ENCODE data around the gene FHAD1. TPM values are rescaled to one million over a fixed set of nuclear protein-coding genes. Genes with fewer than 3 reads are reported as not detected.

FHAD1 gene
- total and polyA plus RNA-seq, 11 donors, result 0.06 to 1.1 (median 0.12) TPM; not detected in 4

GRCh38 chr1:15224974-15225373 lies 22.0 kb upstream of the FHAD1 start:
- 79 to 84% (median 81%) methylated on average over 4 of the region's 4 CpGs for WGBS, 4 donors
- intact Hi-C loops (cut with DNase I), result no loop called here
- DNase-seq, result no peak
- TF ChIP-seq, protein P1, sequence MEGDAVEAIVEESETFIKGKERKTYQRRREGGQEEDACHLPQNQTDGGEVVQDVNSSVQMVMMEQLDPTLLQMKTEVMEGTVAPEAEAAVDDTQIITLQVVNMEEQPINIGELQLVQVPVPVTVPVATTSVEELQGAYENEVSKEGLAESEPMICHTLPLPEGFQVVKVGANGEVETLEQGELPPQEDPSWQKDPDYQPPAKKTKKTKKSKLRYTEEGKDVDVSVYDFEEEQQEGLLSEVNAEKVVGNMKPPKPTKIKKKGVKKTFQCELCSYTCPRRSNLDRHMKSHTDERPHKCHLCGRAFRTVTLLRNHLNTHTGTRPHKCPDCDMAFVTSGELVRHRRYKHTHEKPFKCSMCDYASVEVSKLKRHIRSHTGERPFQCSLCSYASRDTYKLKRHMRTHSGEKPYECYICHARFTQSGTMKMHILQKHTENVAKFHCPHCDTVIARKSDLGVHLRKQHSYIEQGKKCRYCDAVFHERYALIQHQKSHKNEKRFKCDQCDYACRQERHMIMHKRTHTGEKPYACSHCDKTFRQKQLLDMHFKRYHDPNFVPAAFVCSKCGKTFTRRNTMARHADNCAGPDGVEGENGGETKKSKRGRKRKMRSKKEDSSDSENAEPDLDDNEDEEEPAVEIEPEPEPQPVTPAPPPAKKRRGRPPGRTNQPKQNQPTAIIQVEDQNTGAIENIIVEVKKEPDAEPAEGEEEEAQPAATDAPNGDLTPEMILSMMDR (IDR thresholded peaks at IDR 0.05), result no peak
- TF ChIP-seq POLR2A (IDR thresholded peaks at IDR 0.05), result no peak
- Histone ChIP-seq H3K9me3 (no peaks in the 10 kb centered on the region), H3K27me3 (no peaks in the 10 kb centered on the region), H3K36me3 (peaks cover 0 to 2% (median 0%) of the 10 kb centered on the region in 9 donors), H3K4me3 (no peak overlapping the region), H3K4me1 (peaks cover 0 to 35% (median 0%) of the 10 kb centered on the region in 12 donors), H3K27ac (peak overlapping the region in 3 of 12 donors; percentile 10 to 70 (median 46))
- ATAC-seq, result no peak

DNA sequence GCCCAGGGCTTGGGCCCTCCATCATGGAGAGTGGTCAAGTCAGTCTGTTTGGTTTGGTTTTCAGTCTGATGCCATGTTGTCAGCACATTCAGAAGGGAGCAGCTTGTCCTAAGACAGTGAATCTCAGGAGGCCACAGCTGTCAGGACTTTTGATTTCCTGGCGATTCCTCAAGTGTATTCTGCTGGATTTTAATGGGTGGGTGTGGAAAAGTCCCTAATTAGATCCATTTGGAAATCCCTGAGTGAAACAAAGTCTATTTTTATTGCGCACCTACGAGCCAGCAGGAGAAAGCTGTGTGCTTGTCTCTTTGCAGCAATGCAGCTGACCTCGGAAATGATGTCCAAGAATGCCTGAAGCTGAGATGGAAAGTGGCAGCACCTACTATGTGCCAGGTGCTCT lies 21.6 kb upstream of the FHAD1 start:
- H3K27ac ChIP-seq, result peak overlapping the region in 2 of 12 donors; percentile 10 to 46
- no peak for TF ChIP-seq POLR2A (IDR thresholded peaks at IDR 0.05)
- TF ChIP-seq, protein P1 (IDR thresholded peaks at IDR 0.05), result no peak
- ATAC-seq (peak in 1 of 4 donors; percentile 25), DNase-seq (no peak)
- H3K4me1 ChIP-seq, result peaks cover 0 to 35% (median 0%) of the 10 kb centered on the region in 12 donors
- intact Hi-C loops (cut with DNase I), result no loop called here
- H3K27me3 ChIP-seq, result no peaks in the 10 kb centered on the region
- WGBS, 4 donors, result 45 to 60% (median 48%) methylated on average over 4 of the region's 4 CpGs
- no peaks in the 10 kb centered on the region for H3K9me3 ChIP-seq
- H3K36me3 ChIP-seq, result no peaks in the 10 kb centered on the region
- no peak overlapping the region for H3K4me3 ChIP-seq

DNA sequence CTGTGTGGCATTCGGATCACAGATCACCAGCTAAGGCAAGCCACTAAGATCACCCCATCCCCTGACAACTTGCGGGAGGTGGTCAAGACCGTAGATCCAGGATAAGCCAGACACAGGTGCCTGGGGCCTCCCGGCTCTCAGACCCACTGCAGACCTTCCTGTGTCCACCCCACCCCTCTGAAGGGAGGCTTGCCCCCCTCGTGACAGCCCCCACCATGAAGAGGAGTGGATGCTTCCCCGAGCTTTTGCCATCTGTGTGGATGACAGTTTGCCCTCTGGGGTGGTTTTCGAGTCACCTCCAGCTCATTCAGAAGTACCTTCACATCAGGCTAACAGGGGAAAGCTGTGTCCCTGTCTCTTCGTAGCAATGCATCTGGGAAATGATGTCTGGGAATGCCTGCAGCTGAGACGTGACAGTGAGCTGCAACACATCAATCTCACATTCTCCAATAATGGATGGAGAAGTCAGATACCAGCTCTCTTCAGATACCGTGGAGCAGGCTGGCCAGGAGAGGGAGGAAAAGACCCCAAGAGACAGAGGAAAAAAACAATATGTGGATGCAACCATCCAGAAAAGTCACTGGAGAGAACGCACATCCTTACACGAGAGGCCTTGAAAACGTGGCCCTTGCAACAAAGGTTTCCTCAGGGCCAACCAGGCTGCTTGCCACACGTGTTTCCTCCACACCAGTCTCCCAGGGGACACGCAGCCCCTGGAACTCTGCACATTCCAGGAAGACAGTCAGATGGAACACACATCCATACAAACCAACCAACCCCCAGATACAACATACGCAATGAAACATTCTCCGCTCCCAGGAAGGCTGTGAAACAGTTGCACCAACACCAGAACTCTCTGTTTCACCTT lies 20.4 kb upstream of the FHAD1 start:
- ATAC-seq, result peak in 1 of 4 donors; percentile 61
- 52 to 60% (median 53%) methylated on average over 11 to 17 of the region's 17 CpGs for whole genome bisulfite sequencing, 4 donors

GRCh38 chr1:15229707-15230131 lies 17.3 kb upstream of the FHAD1 start:
- no peak overlapping the region for H3K27ac ChIP-seq
- no peaks in the 10 kb centered on the region for H3K36me3 ChIP-seq
- H3K4me1 ChIP-seq, result peaks cover 0 to 25% (median 0%) of the 10 kb centered on the region in 12 donors
- ATAC-seq (peak in 1 of 4 donors; percentile 38), DNase-seq (no peak)
- H3K4me3 ChIP-seq, result no peak overlapping the region
- intact Hi-C loops (cut with DNase I), result no loop called here
- H3K9me3 ChIP-seq, result no peaks in the 10 kb centered on the region
- H3K27me3 ChIP-seq, result no peaks in the 10 kb centered on the region
- TF ChIP-seq POLR2A (IDR thresholded peaks at IDR 0.05), result no peak
- TF ChIP-seq, protein P1 (IDR thresholded peaks at IDR 0.05), result no peak
- WGBS, 4 donors, result 50 to 87% (median 84%) methylated on average over 4 of the region's 4 CpGs

More for the DNA sequence above, 20.4 kb upstream of the FHAD1 start:
- Histone ChIP-seq H3K4me1 (peaks cover 0 to 35% (median 0%) of the 10 kb centered on the region in 12 donors), H3K27ac (peak overlapping the region in 1 of 12 donors; percentile 1), H3K9me3 (no peaks in the 10 kb centered on the region), H3K27me3 (no peaks in the 10 kb centered on the region), H3K36me3 (no peaks in the 10 kb centered on the region), H3K4me3 (no peak overlapping the region)
- intact Hi-C loops (cut with DNase I), result no loop called here
- DNase-seq, result no peak
- no peak for TF ChIP-seq POLR2A (IDR thresholded peaks at IDR 0.05)
